ENCODE results near the gene CHTOP.

DNA sequence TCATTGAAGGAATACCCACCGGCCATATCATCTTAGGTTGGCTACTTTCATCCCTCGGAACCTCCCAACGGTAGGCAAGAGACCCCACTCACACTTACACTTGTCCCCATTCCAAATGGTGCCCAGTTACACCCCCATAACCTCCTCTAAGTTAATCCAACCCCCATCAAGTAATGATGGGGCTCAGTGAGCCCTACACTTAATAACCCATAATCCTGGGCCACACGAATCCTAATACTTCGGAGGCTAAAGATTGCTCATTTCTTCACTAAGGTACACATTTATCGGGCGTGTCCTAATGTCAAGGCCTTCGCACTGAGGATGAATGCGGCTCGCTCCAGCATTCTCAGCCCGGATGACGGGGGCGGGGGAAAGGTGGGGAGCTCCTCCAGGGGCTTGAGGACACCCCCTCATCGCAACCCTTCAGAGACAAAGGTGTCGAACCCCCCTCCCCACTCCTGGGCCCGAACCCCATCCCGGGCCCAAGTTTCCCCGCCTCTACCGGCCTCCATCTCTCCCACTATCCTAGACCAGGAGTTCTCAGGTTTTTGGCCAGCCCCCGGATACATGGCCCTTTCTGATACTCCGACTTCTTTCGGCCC is 36.5 kb downstream of the CHTOP start:
- TF ChIP-seq, protein P1, sequence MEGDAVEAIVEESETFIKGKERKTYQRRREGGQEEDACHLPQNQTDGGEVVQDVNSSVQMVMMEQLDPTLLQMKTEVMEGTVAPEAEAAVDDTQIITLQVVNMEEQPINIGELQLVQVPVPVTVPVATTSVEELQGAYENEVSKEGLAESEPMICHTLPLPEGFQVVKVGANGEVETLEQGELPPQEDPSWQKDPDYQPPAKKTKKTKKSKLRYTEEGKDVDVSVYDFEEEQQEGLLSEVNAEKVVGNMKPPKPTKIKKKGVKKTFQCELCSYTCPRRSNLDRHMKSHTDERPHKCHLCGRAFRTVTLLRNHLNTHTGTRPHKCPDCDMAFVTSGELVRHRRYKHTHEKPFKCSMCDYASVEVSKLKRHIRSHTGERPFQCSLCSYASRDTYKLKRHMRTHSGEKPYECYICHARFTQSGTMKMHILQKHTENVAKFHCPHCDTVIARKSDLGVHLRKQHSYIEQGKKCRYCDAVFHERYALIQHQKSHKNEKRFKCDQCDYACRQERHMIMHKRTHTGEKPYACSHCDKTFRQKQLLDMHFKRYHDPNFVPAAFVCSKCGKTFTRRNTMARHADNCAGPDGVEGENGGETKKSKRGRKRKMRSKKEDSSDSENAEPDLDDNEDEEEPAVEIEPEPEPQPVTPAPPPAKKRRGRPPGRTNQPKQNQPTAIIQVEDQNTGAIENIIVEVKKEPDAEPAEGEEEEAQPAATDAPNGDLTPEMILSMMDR (conservative IDR thresholded peaks at IDR 0.05; ENCODE audit: low read depth in 2 of 2): no peak
- no peak for TF ChIP-seq ZNF114 (CRISPR knock-in tag; IDR thresholded peaks at IDR 0.05)
- TF ChIP-seq, protein P2, sequence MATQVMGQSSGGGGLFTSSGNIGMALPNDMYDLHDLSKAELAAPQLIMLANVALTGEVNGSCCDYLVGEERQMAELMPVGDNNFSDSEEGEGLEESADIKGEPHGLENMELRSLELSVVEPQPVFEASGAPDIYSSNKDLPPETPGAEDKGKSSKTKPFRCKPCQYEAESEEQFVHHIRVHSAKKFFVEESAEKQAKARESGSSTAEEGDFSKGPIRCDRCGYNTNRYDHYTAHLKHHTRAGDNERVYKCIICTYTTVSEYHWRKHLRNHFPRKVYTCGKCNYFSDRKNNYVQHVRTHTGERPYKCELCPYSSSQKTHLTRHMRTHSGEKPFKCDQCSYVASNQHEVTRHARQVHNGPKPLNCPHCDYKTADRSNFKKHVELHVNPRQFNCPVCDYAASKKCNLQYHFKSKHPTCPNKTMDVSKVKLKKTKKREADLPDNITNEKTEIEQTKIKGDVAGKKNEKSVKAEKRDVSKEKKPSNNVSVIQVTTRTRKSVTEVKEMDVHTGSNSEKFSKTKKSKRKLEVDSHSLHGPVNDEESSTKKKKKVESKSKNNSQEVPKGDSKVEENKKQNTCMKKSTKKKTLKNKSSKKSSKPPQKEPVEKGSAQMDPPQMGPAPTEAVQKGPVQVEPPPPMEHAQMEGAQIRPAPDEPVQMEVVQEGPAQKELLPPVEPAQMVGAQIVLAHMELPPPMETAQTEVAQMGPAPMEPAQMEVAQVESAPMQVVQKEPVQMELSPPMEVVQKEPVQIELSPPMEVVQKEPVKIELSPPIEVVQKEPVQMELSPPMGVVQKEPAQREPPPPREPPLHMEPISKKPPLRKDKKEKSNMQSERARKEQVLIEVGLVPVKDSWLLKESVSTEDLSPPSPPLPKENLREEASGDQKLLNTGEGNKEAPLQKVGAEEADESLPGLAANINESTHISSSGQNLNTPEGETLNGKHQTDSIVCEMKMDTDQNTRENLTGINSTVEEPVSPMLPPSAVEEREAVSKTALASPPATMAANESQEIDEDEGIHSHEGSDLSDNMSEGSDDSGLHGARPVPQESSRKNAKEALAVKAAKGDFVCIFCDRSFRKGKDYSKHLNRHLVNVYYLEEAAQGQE (IDR thresholded peaks at IDR 0.05; ENCODE audit: unreplicated experiment): no peak
- TF ChIP-seq POLR2AphosphoS5 (IDR thresholded peaks at IDR 0.05; ENCODE audit: low read depth): no peak
- no peak for TF ChIP-seq EZH2phosphoT487 (IDR thresholded peaks at IDR 0.05; ENCODE audit: unreplicated experiment)
- no peak for TF ChIP-seq EZH2 (IDR thresholded peaks at IDR 0.05; ENCODE audit: low read depth, unreplicated experiment)
- no peak for TF ChIP-seq CREB1 (CRISPR knock-in tag; IDR thresholded peaks at IDR 0.05; ENCODE audit: low read depth)
- TF ChIP-seq JUNB (IDR thresholded peaks at IDR 0.05; ENCODE audit: unreplicated experiment): no peak
- TF ChIP-seq STAT1 (IDR thresholded peaks at IDR 0.05; ENCODE audit: unreplicated experiment): no peak
- TF ChIP-seq, protein P3, sequence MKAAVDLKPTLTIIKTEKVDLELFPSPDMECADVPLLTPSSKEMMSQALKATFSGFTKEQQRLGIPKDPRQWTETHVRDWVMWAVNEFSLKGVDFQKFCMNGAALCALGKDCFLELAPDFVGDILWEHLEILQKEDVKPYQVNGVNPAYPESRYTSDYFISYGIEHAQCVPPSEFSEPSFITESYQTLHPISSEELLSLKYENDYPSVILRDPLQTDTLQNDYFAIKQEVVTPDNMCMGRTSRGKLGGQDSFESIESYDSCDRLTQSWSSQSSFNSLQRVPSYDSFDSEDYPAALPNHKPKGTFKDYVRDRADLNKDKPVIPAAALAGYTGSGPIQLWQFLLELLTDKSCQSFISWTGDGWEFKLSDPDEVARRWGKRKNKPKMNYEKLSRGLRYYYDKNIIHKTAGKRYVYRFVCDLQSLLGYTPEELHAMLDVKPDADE (IDR thresholded peaks at IDR 0.05): no peak
- TF ChIP-seq ZNF331 (CRISPR knock-in tag; IDR thresholded peaks at IDR 0.05; ENCODE audit: low read depth): no peak
- no peak for TF ChIP-seq NANOG (IDR thresholded peaks at IDR 0.05; ENCODE audit: borderline replicate concordance)
- TF ChIP-seq, protein P4, sequence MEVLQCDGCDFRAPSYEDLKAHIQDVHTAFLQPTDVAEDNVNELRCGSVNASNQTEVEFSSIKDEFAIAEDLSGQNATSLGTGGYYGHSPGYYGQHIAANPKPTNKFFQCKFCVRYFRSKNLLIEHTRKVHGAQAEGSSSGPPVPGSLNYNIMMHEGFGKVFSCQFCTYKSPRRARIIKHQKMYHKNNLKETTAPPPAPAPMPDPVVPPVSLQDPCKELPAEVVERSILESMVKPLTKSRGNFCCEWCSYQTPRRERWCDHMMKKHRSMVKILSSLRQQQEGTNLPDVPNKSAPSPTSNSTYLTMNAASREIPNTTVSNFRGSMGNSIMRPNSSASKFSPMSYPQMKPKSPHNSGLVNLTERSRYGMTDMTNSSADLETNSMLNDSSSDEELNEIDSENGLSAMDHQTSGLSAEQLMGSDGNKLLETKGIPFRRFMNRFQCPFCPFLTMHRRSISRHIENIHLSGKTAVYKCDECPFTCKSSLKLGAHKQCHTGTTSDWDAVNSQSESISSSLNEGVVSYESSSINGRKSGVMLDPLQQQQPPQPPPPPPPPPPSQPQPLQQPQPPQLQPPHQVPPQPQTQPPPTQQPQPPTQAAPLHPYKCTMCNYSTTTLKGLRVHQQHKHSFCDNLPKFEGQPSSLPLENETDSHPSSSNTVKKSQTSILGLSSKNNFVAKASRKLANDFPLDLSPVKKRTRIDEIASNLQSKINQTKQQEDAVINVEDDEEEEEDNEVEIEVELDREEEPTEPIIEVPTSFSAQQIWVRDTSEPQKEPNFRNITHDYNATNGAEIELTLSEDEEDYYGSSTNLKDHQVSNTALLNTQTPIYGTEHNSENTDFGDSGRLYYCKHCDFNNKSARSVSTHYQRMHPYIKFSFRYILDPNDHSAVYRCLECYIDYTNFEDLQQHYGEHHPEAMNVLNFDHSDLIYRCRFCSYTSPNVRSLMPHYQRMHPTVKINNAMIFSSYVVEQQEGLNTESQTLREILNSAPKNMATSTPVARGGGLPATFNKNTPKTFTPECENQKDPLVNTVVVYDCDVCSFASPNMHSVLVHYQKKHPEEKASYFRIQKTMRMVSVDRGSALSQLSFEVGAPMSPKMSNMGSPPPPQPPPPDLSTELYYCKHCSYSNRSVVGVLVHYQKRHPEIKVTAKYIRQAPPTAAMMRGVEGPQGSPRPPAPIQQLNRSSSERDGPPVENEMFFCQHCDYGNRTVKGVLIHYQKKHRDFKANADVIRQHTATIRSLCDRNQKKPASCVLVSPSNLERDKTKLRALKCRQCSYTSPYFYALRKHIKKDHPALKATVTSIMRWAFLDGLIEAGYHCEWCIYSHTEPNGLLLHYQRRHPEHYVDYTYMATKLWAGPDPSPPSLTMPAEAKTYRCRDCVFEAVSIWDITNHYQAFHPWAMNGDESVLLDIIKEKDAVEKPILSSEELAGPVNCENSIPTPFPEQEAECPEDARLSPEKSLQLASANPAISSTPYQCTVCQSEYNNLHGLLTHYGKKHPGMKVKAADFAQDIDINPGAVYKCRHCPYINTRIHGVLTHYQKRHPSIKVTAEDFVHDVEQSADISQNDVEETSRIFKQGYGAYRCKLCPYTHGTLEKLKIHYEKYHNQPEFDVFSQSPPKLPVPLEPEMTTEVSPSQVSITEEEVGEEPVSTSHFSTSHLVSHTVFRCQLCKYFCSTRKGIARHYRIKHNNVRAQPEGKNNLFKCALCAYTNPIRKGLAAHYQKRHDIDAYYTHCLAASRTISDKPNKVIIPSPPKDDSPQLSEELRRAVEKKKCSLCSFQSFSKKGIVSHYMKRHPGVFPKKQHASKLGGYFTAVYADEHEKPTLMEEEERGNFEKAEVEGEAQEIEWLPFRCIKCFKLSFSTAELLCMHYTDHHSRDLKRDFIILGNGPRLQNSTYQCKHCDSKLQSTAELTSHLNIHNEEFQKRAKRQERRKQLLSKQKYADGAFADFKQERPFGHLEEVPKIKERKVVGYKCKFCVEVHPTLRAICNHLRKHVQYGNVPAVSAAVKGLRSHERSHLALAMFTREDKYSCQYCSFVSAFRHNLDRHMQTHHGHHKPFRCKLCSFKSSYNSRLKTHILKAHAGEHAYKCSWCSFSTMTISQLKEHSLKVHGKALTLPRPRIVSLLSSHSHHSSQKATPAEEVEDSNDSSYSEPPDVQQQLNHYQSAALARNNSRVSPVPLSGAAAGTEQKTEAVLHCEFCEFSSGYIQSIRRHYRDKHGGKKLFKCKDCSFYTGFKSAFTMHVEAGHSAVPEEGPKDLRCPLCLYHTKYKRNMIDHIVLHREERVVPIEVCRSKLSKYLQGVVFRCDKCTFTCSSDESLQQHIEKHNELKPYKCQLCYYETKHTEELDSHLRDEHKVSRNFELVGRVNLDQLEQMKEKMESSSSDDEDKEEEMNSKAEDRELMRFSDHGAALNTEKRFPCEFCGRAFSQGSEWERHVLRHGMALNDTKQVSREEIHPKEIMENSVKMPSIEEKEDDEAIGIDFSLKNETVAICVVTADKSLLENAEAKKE (CRISPR knock-in tag; IDR thresholded peaks at IDR 0.05): no peak
